Thyroid gland (tissue), 4 donors: ENCODE measurements around the gene STX16. TPM values are rescaled to one million over a fixed set of nuclear protein-coding genes. Genes with fewer than 3 reads are reported as not detected.

Source experiments
- DNase-seq, 2 donors: peaks; one replicate each; pipeline ENCODE4 v3.0.0-alpha.2; 2019
- H3K27ac ChIP-seq, 3 donors: fragments of 200-600 bp; sonication (generic); 1 replicate in 2 of 3; 2 replicates in 1 of 3; pipeline ENCODE4 v1.5.1; 2016 to 2019; ENCODE audit warnings: mild to moderate bottlenecking in 1 of 3, moderate library complexity in 1 of 3
- H3K27me3 ChIP-seq: fragments of 200-600 bp; sonication (generic); one replicate; pipeline ENCODE4 v1.5.1; 2019
- H3K36me3 ChIP-seq, 2 donors: fragments of 200-600 bp; sonication (generic); one replicate each; pipeline ENCODE4 v1.5.1; 2016 to 2019
- H3K4me1 ChIP-seq, 2 donors: fragments of 200-600 bp; sonication (generic); one replicate each; pipeline ENCODE4 v1.5.1; 2017 to 2019
- H3K4me3 ChIP-seq, 3 donors: fragments of 200-600 bp; sonication (generic); replicated peaks in 1 of 3; 1 replicate in 2 of 3; 2 replicates in 1 of 3; pipeline ENCODE4 v1.5.1; 2016; ENCODE audit warnings: mild to moderate bottlenecking in 1 of 3
- H3K9me3 ChIP-seq: fragments of 200-600 bp; sonication (generic); one replicate; pipeline ENCODE4 v1.5.1; 2017
- POLR2A ChIP-seq, 2 donors: fragments of 450-650 bp; IDR thresholded peaks; one replicate each; pipeline ENCODE4 v1.6.1; 2017; ENCODE audit warnings: antibody characterized with exemption in 2 of 2, mild to moderate bottlenecking in 2 of 2, moderate library complexity in 1 of 2
- WGBS, 2 donors: methylation state at CpG; one replicate each; pipeline ENCODE4 v1.1.5; 2017; 5-methylcytosine and 5-hydroxymethylcytosine counted together
- intact Hi-C: fragments of 100-400 bp; cut with DNase I; formaldehyde crosslinking; loops from one replicate; pipeline ENCODE4 v1.15.1; 2023
- total RNA-seq, 4 donors: library from RNA; depleted of rRNA; stranded (reverse); fragments of >200 nt; gene quantifications; one replicate each; pipeline ENCODE4 v1.2.3, GENCODE V29; 2016
- TF ChIP-seq, protein P1 (sequence below), 6 experiments: fragments of 200-600 bp in 3 of 6; fragments of 450-650 bp in 3 of 6; sonication (generic) in 3 of 6; IDR thresholded peaks; one replicate each; pipeline ENCODE4 v1.5.1; 2016 to 2019; ENCODE audit warnings: antibody characterized with exemption in 6 of 6, mild to moderate bottlenecking in 2 of 6, inconsistent platforms in 1 of 6, moderate library complexity in 1 of 6

STX16 gene
- total RNA-seq, 4 donors from 2014 or later, result 42.5 to 59.1 (median 53.0) TPM

DNA sequence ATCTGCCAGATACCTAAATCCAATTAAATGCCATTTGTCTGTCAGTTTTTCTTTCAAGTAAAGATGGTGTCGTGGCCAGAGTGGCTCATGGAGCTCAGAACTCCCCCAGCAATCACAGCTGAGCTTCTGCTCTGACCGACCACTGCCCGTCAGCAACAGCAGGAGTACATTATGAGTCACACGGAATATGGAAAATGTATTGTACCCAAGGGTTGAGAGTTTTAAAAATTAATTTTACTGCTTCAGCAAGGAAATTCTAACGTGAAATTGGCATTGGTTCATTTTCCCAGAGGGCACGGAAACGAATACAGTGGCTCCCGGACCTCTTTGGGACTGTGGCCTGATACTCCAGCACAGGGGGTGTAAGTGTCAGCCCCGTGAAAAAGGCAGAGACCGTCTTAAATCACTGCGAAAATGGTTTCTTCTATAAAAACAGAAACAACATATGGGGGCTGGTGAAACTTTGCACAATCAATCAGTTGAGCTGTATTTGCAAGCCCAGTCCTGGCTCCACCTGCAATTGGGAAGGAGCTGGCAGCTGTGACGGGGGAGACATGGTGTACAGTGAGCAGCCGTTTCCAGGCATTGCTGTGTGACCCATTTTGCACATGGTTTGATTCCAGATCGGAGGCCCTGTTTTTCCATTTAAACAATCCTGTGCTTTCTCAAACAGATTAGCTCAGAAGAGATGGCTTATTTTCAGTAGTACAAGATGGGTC lies 54.3 kb downstream of the STX16 start:
- no peaks in the 10 kb centered on the region for H3K4me1 ChIP-seq
- 93 to 94% methylated on average over 14 of the region's 14 CpGs for WGBS, 2 donors
- no peaks in the 10 kb centered on the region for H3K9me3 ChIP-seq
- H3K27ac ChIP-seq, result no peak overlapping the region
- H3K4me3 ChIP-seq, result no peak overlapping the region
- H3K36me3 ChIP-seq, result peaks cover 30 to 34% of the 10 kb centered on the region in 2 donors
- intact Hi-C loops, result no loop called here
- TF ChIP-seq, protein P1, sequence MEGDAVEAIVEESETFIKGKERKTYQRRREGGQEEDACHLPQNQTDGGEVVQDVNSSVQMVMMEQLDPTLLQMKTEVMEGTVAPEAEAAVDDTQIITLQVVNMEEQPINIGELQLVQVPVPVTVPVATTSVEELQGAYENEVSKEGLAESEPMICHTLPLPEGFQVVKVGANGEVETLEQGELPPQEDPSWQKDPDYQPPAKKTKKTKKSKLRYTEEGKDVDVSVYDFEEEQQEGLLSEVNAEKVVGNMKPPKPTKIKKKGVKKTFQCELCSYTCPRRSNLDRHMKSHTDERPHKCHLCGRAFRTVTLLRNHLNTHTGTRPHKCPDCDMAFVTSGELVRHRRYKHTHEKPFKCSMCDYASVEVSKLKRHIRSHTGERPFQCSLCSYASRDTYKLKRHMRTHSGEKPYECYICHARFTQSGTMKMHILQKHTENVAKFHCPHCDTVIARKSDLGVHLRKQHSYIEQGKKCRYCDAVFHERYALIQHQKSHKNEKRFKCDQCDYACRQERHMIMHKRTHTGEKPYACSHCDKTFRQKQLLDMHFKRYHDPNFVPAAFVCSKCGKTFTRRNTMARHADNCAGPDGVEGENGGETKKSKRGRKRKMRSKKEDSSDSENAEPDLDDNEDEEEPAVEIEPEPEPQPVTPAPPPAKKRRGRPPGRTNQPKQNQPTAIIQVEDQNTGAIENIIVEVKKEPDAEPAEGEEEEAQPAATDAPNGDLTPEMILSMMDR (IDR thresholded peaks at IDR 0.05), result no peak
- TF ChIP-seq POLR2A (IDR thresholded peaks at IDR 0.05), result no peak
- no peaks in the 10 kb centered on the region for H3K27me3 ChIP-seq
- no peak for DNase-seq

DNA sequence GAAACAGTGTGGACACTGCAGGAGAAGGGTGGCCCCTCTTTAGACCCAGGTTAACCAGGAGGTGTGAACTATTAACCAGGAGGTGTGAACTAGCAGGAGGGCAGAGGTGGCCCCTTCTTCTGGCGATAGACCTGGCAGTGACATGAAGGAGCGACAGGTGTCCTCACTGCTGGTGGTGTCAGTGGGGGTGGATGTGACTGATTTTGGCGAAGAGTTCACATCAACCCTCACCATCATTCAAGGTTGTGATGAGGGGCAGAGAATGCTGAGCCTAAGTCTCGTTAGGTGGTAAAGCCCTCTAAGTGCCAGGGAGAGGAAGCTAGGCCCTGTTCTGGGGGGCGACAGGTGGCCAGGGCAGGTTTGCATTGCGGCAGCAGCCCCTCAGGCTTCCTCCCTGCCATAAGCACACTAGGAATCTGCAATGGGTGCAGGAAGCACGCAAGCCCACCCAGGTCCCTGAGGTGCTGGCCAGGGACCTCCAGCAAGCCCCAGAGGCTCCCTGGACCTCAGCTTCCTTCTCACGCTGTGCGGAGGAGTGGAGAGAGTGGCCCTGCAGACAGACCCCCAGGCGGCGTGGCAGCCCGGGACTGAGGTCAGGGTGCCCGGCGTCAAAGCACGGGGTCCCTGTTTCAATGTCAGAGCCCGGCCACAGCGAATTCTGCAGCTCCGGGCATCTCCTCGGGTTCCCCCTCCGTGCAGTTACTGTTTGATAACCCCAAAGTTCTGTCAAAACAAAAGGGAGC lies 55.2 kb downstream of the STX16 start:
- TF ChIP-seq, protein P1 (IDR thresholded peaks at IDR 0.05), result no peak
- TF ChIP-seq POLR2A (IDR thresholded peaks at IDR 0.05), result no peak
- Histone ChIP-seq H3K4me1 (no peaks in the 10 kb centered on the region), H3K27ac (no peak overlapping the region), H3K36me3 (peaks cover 26 to 34% of the 10 kb centered on the region in 2 donors), H3K27me3 (no peaks in the 10 kb centered on the region), H3K9me3 (no peaks in the 10 kb centered on the region), H3K4me3 (no peak overlapping the region)
- DNase-seq, result no peak
- intact Hi-C loops, result no loop called here
- 95 to 97% methylated on average over 15 to 20 of the region's 20 CpGs for WGBS, 2 donors

DNA sequence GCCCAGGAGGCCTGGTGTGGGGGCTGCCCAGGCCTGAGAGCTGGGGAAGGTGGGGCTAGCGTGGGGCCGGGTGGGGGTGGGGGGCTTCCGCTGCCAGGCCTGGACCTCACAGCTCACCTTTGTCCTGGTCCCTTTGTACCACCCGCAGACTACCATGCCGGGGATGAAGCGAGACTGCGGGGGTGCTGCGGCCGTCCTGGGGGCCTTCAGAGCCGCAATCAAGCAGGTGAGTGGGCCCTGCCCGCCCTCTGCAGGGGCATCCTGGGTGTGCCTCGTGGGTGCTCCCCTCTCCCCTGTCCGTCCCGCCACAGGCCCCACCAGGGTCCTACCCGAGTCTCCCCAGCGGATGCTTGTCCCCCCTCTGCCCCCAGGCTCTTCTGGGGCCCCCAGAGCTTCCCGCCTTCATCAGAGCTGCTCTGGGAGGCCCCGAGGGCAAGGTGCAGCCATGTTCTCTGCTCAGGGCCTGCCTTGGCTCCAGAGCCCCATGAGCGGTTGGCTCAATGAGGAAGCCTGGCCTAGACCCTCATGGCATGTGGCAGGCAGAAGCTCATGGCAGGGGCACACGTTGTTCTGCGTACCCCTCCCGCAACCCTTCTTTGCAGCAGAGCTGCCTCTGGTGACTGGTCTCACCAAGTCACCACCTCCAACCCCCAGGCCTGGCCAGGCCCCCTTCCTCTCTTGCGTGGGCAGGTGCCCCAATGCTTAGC lies 56.0 kb downstream of the STX16 start:
- intact Hi-C loops, result no loop called here
- H3K27me3 ChIP-seq, result no peaks in the 10 kb centered on the region
- DNase-seq, result no peak
- TF ChIP-seq POLR2A (IDR thresholded peaks at IDR 0.05), result no peak
- TF ChIP-seq, protein P1 (IDR thresholded peaks at IDR 0.05), result no peak
- H3K27ac ChIP-seq, result no peak overlapping the region
- H3K9me3 ChIP-seq, result no peaks in the 10 kb centered on the region
- peaks cover 22 to 26% of the 10 kb centered on the region in 2 donors for H3K36me3 ChIP-seq
- no peaks in the 10 kb centered on the region for H3K4me1 ChIP-seq
- H3K4me3 ChIP-seq, result no peak overlapping the region
- 94 to 100% methylated on average over 4 to 16 of the region's 23 CpGs for WGBS, 2 donors

DNA sequence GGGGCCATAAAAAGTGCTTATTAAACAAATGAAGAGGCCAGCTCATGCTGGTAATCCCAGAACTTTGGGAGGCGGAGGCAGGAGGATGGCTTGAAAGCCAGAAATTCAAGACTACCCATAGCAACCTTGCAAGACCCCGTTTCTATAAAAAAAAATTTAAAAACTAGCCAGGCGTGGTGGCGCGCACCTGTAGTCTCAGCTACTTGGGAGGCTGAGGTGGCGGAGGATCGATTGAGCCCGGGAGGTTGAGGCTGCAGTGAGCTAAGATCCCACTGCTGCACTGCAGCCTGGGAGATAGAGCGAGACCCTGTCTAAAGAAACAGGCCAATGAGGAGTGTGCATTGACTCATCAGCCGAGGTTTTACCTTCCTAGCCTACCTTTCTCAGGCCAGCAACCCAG lies 56.7 kb downstream of the STX16 start:
- WGBS, 2 donors, result 95% methylated on average over 10 of the region's 10 CpGs
- no peaks in the 10 kb centered on the region for H3K4me1 ChIP-seq
- no peak overlapping the region for H3K27ac ChIP-seq
- no peak for DNase-seq
- intact Hi-C loops, result no loop called here
- H3K36me3 ChIP-seq, result peaks cover 20% of the 10 kb centered on the region in 2 donors
- TF ChIP-seq, protein P1 (IDR thresholded peaks at IDR 0.05), result no peak
- no peak overlapping the region for H3K4me3 ChIP-seq
- no peaks in the 10 kb centered on the region for H3K9me3 ChIP-seq
- H3K27me3 ChIP-seq, result no peaks in the 10 kb centered on the region
